IMR-90 (cell line): ENCODE data around the gene ZMIZ1.

Experiments
- CEBPB ChIP-seq: IDR thresholded peaks from 2 replicates; pipeline ENCODE4 v1.6.1; 2012; ENCODE audit warnings: low read depth, low read length, improper control_type of control experiment
- FOS ChIP-seq: fragments of 150-350 bp; IDR thresholded peaks from 2 replicates; pipeline ENCODE4 v1.6.1; 2016; ENCODE audit warnings: low read depth, low read length
- MAZ ChIP-seq: IDR thresholded peaks from 2 replicates; pipeline ENCODE4 v1.6.1; 2012; ENCODE audit warnings: low read depth, mild to moderate bottlenecking, low read length, improper control_type of control experiment, moderate library complexity, borderline replicate concordance
- POLR2A ChIP-seq: IDR thresholded peaks from 2 replicates; pipeline ENCODE4 v1.6.1; 2012; ENCODE audit warnings: mild to moderate bottlenecking, low read depth, low read length
- SMC3 ChIP-seq: fragments of 150-350 bp; IDR thresholded peaks from 2 replicates; pipeline ENCODE4 v1.6.1; 2016; ENCODE audit warnings: low read depth, mild to moderate bottlenecking, antibody characterized with exemption, low read length, moderate library complexity
- TF ChIP-seq, protein P1 (sequence below): conservative IDR thresholded peaks from 2 replicates; pipeline ENCODE4 v1.5.1; 2012; ENCODE audit warnings: mild to moderate bottlenecking, low read depth, low read length, improper control_type of control experiment

DNA sequence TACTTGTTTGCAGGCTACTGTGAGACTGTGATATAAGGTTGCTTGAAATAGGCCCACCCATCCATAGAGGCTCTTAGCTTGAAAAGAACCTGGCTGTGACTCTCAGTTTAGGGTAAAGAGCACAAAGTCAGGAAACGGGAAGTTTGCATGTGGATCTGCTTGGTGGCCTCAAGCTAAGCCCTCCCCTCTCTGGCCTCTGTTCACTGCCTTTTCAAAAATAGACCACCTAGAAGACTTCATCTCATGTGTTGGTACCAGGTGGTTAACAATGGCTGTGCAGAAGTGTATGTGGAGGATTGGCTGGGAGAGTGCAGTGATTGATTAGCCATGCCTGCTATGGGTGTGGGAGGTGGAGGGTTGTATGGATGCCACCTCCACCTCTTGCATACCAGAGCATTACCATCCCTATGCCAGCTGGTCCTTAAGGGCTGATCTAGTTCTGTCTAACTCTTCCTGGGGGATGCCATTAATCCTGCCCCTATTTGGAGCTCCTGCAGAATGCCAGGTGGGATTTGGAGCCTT lies 122.0 kb downstream of the ZMIZ1 start:
- TF ChIP-seq POLR2A, result no peak
- TF ChIP-seq MAZ, result no peak
- TF ChIP-seq, protein P1, sequence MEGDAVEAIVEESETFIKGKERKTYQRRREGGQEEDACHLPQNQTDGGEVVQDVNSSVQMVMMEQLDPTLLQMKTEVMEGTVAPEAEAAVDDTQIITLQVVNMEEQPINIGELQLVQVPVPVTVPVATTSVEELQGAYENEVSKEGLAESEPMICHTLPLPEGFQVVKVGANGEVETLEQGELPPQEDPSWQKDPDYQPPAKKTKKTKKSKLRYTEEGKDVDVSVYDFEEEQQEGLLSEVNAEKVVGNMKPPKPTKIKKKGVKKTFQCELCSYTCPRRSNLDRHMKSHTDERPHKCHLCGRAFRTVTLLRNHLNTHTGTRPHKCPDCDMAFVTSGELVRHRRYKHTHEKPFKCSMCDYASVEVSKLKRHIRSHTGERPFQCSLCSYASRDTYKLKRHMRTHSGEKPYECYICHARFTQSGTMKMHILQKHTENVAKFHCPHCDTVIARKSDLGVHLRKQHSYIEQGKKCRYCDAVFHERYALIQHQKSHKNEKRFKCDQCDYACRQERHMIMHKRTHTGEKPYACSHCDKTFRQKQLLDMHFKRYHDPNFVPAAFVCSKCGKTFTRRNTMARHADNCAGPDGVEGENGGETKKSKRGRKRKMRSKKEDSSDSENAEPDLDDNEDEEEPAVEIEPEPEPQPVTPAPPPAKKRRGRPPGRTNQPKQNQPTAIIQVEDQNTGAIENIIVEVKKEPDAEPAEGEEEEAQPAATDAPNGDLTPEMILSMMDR, result no peak
- TF ChIP-seq FOS, result no peak
- TF ChIP-seq CEBPB, result no peak
- TF ChIP-seq SMC3, result no peak
